Measurements from ENCODE around the gene ADCY2.

DNA sequence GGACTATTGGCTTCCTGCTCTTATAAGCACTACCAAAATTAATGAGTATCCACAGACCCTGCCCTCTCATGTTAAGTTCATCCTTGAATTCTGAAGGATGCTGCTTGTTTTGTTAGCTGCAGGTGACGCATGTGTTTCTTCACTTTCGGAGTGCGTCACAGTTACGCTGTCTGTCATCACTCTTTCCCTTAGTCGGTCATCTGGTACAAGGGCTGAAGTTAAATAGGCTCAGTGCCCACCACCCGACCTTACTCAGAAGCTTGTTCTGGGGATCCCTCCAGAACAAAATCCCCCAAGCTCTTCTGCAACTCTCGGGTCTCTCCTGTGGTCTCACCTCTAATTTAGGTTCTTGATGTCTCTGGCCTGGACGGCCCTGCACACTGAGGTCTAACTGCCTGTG lies 51.0 kb downstream of the ADCY2 start:
- TF ChIP-seq, protein P1, sequence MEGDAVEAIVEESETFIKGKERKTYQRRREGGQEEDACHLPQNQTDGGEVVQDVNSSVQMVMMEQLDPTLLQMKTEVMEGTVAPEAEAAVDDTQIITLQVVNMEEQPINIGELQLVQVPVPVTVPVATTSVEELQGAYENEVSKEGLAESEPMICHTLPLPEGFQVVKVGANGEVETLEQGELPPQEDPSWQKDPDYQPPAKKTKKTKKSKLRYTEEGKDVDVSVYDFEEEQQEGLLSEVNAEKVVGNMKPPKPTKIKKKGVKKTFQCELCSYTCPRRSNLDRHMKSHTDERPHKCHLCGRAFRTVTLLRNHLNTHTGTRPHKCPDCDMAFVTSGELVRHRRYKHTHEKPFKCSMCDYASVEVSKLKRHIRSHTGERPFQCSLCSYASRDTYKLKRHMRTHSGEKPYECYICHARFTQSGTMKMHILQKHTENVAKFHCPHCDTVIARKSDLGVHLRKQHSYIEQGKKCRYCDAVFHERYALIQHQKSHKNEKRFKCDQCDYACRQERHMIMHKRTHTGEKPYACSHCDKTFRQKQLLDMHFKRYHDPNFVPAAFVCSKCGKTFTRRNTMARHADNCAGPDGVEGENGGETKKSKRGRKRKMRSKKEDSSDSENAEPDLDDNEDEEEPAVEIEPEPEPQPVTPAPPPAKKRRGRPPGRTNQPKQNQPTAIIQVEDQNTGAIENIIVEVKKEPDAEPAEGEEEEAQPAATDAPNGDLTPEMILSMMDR (IDR thresholded peaks at IDR 0.05), result no peak
- TF ChIP-seq EP300 (IDR thresholded peaks at IDR 0.05) (no peak), POLR2A (IDR thresholded peaks at IDR 0.05) (no peak)

All from stomach (tissue), 4 donors.